DMS114 treated with DMSO at 0.1 percent for 48 hours (cell line): ENCODE measurements around the gene DQX1.

Experiments used
- DNase-seq: peaks from one replicate; lab custom pipeline; 2025; ENCODE audit not compliant: unreplicated experiment; lab: John Stamatoyannopoulos, UW

Gene DQX1

DNA sequence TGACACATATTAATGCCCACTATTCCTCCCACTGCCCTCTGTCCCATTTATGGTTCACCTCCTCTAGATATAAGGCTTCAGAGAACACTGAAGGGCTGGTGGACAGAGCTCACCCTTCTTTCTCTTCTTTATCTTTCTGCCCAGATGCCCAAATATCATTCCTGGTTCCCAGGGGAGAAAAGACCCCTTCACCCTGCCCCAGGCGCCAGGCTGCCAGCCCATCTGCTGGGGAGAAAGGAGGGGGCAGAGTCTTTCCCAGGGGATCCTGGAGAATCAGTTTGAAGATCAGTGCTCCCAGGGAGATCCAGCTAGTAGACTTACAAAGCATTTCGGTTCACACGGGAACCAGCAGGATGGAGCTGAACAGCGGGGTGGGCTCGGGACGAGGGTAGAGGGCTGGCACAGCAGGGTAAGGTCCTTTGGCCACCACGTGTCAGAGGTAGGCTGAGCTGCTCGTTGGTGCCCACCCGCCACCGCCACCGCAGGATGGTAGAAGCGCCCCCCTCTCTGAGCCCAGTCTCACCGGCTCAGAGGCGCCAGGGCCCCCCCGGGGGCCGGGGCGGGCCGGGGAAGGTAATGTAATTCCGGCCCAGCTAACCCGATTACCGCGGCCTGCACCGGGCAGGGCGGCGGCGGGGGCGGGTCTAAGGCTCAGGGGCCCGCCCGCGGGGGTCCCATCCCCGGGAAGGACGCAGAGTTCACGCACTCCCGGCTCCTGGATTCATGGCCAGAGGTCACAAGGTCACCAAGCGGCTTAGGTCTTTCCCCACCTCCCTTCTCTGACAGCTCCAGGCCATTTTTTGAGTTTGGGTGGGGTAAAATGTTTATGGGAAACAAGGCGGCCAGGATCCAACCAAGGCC is 13.1 kb downstream of the DQX1 start:
- DNase-seq, result no peak

DNA sequence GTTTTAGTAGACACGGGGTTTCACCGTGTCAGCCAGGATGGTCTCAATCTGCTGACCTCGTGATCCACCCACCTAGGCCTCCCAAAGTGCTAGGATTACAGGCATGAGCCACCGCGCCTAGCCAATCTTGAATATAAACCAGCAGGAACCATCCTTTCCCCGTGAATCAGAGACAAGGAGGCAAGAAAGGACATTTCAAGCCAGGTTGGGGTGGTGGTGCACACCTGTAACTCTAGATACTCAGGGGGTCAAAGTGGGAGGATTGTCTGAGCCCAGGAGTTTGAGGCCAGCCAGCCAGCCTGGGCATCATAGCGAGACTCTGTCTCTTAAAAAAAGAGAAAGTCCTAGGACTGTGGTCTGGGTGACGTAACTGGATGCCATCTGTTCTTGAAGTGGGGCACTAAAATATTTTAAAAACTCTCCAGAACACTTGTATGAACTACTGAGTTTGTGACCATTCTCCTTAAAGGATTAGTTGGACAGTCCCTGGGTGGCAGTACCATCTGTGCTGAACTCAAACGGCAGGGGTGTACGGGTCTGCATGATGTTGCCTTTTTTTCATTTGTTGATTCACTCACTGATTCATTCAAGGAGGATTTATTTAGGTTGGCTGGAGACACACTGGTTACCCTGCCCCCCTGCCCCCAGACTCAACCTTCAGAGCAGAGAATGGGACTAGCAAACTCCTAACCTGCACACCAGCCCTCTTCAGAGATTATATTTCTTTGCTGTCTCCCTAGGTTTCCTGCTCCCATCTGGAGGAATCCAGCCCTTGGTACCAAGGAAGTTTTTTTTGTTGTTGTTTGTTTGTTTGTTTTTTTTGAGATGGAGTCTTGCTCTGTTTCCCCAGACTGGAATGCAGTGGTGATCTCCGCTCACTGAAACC is 14.7 kb downstream of the DQX1 start:
- no peak for DNase-seq

DNA sequence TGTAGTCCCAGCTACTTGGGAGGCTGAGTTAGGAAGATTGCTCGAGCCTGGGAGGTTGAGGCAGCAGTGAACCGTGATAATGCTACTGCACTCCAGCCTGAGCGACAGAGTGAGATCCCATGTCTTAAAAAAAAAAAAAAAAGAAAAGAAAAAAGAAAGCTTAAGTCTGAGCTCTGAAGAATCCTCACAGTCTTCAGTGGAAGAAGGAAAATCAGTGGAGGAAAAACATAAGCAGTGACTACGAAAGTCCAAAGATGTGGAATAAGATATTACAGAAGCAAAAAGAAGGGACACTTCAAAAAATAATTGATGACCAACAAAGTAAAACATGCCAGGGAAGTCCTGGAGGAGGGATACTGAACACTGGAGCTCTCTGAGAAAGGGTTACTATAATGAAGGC is 15.8 kb downstream of the DQX1 start:
- DNase-seq, result no peak

DNA sequence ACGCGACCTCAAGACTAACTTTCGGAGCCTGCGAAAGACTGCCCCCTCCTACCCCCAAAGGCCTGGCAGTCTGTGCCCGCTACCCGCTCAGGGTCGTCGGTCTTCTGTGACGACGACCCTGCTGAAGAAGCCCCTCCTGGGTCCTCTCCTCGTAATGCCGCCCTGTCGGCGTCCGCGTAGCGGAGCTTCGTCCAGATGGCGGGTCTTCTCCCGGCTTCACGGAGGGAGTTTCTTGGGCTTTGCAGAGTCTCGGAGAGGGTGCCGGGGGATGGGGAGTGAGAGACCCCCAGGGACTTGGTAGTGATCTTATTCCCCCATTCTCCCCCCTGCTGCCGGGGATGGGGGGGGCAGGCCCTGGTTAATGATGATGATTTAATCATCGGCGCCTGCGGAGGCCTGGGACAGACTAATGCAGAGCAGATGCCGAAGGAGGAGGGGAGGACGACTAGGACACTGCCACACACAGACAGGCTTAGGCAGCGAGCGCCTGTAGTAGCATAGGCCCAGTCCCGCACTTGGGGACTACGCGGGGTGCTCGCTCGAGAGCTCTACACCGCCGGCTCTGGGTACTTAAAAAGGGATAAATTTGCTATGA is 18.0 kb downstream of the DQX1 start:
- no peak for DNase-seq

DNA sequence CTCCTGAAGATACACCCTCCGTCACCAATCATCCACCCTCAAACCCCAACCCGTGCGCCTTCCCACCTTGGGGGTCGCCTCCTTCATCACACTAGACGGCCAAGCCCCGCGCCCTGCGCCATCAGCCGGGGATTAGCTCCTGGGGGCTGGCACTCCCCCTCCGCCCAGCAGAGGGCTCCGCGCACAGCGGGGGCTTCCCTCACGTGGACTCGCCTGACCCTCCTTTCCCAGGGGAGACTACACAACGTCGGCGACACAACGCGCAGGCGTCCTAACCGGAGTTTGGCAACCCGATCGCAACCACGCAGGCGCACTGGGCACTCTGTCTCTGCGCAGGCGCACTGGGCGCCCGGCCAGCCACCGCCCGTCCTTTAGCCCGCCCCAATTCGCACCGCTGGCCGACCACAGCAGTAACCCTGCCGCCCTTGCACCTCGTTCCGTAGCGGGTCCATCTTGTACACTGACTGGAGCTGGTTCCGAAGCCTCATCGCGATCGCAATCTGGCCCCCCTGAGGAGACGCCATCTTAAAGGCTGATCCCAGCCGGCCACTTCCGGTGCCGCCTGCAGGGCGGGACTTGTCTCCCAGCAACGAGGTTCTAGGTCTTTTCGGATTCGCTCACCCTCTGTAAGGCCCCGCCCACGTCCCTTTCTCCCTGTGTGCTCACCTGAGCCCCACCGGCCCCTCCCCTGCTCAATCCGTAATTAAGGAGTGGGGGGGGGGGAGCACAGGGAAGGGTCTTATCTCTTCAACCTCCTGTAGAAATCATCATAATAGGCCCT is 18.7 kb downstream of the DQX1 start, which contains the start of gene PCGF1:
TSS of gene PCGF1 (minus strand) at position 551 of the 781 bp plus-strand sequence. CDS start at position 524, 27 bp downstream.
- DNase-seq, result peak; percentile 96

DNA sequence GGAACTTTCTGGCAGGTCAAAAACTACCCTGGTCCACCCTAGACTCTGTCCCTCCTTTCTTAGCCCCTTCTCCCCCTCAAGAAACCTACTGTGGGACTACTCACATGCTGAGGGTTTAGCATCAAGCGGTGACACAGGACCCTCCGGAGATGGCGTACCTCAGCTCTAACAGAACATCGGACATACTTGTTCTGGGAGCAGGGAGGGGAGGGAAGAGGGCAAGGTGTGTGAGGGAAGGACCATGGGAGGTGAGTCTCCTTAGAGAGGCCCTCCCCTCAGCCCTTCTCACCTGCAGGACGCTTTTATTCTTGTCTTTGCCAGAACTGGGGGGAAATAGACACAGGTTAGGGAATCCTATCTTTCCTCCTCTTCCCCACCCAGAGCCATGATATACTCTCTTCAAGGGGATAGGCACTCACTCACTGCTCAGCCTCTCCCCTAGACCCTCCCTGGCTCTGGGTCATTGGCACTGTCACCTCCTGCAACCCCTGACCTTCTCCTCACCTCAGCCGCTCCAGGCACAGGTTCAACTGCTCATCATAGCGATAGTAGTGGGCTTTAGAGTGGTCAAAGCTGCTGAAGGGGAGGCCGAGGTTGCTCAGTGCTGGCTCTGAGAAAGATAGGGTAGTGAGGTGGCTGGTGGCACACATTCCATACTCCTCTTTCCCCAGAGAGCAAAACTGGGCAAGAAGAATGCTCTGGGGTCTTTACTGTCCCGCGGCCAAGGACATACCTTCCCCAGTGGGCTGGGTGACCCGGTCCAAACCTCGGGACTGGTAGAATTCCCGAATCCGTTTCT is 20.4 kb downstream of the DQX1 start:
- DNase-seq, result no peak

DNA sequence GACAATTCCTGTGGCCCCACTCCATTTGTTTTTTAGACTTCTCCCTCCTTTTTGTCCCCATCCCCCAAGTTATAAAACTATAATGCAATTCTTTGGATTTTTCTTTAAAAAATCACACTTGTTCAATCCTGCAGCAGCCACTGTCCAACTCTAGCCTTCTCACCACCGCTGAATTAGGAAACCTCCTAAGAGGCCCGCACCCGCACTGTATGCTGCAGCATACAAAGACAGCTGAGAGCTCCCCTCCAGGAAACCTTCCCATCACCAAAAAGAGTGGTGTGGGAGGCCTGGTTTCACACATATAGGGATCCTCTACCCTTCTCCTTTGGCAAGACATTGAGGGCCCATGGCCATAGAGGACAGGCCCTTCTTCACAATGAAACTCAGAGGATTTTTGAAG is 21.4 kb downstream of the DQX1 start:
- no peak for DNase-seq

DNA sequence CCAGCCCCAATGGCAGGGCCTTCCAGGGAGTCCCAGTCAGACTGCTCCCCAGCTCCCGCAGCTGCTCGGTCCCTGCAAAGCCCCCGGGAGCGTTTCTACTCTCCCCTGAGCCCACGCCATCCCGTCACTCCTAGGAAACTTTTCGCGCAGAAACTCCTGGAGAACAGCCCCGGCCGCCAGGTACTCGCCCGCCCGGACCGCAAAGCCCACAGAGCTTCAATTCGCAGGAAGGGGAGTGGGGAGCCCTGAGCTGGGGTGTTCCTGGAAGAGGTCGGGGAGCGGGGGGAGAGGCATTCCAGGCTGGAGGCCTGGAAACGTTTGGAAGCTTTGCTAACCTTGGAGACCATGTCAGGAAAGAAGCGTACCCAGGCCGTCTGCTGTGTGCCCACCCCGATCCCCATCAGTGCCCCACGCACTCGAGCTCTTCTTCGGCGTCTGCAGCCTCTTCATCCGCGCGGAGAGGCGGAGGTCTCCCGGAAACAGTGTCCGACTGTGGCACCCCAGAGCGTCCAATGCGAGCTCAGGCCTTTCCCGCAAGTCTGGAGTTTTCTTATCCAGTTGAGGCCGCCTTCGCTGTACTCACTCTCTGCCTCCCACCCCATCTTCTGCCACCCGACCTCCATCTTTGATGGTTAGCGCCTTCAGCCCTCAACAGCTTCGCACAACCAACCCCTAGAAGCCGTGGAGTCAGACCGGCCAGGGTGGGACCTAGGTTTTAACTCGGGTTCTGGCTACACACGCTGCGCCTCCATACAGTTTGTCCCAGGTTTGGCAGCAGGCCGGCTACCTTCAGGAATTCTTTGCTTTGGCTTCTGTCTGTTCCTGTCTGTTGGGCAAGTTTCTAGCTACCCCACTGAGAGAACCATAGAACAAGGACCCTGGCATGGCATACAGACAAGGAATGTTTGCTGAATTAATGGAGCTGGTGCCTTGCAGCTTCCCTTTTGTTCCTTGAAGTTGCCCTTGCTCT is 22.2 kb downstream of the DQX1 start:
- DNase-seq, result no peak

DNA sequence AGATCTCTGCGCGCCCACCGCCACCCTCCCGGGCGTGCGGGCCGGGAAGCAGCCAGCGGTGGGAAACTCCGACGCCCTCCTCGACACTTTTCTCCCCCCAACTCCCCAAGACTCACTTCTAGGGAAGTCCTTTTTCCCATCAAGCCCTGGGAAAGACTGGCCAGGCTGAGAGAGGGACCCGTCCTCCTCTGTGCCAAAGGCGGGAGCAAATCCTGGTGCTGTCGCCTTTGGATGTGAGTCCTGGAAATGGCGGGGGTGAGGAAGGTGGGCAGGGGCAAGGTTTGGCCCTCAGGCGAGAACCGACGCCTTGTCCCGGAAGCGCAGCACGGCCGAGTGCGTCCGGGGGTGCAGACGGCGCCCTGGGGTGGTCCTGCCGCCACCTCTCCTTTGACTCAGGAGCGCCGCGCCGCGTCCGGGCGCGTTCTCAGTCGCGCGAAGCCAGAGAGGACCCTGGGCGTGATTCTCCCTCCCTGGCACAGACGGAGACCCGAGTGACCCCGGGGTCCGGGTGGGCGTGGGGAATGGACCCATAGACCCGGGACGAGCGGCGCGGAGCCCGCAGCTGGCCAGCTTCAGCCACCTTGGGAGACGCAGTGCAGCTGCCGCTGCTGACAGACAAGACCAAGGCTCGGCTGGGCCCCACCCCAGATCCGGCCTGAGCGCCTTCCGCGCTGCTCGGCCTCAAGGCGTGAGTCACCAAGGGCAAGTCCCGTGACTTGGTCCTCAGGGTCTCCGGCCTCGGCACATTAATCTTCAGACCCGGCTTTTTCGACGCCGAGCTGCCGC is 23.1 kb downstream of the DQX1 start:
- no peak for DNase-seq

DNA sequence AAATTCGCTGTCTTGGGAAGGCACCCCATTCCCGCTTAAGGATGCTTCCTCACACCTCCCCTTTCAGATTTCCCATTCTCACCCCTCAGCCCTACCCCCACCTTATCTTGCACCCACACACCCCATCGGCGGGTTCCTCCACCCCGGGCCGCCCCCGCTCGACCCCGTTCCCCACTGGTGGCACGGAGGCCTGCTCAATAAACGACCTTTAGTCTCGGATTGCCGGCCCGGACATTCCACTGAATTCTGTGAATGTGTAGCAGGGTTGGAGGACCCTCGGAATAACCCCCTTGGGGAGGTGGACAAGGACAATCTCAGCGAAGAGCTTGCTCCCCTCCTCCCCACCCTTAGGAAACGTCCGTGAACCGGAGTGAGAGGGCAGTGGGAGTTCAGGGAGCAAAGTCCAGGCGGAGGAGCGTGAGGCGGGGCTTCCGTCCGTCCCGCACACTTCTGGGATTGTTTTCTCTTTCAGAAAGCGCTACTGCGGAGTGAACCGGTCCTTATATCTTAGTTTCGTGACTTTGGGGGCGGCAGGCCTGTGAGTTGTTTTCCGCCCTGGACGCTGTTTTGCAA is 23.8 kb downstream of the DQX1 start:
- DNase-seq, result no peak

DNA sequence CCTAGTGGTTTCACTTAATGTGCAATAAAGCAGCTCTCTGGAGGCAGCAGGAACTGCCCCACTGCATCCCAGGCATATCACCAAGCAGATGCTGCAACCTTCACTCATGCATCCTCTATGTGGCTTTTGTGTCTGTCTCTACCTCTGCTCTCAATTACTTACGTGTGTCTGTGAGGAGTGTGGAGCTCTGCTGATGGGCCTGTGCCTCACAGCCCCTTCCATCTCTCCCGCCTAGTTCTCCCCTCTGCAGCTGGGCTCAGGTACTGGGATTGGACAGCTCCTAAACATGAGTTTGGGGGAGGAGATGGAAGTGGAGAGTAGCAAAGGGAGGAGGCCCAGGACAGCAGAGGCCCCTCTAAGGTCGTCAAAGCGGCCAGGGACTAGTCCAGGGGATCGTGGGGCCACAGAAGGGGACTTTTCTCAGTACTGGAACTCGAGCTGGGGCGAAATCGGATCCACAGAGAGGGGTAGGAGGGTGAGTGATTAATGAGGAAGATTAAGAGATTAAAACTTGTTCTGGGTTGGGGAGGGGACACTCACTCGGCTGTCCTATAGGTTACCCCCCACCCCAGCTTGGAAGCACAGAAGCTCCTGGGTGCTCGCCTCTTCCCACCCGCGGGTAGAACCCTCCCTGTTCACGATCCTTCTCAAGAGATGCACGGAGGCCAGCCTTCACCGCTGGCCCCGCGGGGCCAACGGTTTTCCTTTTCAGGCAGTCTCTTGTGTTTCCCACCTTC is 24.5 kb downstream of the DQX1 start:
- DNase-seq, result no peak

DNA sequence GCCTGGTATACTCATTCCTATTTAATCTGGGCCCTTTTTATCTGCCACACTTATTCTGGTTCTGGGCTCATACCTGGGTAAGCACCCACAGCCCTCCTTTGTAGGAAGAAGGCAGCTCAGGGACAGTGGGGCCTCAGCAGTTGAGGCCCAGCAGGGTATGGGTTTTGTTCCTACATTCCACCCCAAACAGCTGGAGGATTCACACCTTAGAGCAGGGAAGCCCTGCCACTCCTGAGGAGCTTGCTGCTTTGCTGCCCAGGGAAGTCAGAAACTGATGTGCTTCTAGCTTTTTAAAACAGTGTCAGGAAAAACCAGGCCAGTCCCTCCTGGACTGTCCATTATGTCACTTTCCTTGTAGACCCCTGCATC is 25.5 kb downstream of the DQX1 start:
- DNase-seq, result no peak

DNA sequence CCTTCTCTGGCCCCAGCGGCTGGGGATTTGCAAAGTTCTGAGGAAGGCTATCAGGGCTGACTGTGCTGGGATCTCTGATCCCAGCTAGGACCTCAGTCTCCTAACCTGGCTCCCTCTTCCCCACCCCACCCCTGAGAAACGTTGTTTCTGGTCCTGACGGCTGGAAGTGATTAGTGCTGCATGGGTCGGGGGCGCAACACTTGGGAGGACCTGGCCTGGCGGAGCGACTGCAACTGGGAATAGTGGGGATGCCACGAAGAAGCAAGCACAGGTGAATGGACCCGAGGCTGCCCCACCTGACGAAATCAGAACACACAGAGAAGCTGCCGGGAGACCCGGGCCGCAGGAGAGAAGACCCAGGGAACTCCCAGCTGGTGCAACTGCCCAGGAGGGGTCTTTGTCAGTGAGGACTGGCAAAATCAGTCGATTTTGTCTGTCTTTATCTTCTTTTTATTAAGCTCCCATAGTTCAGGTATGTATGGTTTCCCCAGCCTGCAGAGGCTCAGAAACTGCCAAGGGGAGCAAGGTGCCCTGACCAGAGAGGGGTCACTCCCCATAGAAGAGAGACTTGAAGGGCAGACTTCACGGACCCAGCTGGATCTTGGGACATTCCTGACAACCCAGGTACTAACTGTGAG is 26.0 kb downstream of the DQX1 start:
- no peak for DNase-seq

DNA sequence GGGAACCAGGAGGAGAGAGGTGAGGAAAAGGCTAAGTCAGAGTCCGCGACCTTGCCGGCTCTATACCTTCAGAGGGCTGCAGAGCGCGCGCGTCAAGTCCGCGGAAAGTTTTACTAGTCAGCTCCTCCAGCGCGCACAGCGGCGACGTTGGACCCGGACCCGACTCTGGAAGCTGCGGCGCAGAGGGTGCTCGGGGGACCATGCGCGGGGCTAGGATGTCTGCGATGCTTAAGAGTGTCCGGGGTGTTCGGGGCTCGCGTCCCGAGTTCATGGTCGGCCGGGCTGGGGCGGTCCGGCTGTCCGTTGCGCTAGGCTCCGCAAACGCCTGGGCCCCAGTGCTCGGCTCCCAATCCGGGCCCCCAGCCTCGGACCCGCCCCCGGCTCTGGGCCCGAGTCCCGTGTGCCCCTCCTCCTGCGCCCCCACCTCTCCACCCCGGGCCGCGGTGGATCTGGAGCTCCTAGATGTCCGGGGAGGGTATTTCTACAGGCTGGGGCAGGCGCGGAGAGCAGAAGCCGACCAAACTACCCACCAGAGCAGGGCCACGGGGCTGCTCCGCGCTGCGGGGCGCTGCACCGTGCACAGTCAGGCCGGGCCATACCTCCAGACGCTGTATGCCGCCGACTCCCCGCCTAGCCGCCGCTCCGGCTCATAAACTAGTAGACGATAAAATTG is 26.6 kb downstream of the DQX1 start, which contains the start of gene LBX2:
TSS of gene LBX2 (minus strand) at position 337 of the 673 bp plus-strand sequence. CDS start at position 271, 66 bp downstream.
- no peak for DNase-seq

DNA sequence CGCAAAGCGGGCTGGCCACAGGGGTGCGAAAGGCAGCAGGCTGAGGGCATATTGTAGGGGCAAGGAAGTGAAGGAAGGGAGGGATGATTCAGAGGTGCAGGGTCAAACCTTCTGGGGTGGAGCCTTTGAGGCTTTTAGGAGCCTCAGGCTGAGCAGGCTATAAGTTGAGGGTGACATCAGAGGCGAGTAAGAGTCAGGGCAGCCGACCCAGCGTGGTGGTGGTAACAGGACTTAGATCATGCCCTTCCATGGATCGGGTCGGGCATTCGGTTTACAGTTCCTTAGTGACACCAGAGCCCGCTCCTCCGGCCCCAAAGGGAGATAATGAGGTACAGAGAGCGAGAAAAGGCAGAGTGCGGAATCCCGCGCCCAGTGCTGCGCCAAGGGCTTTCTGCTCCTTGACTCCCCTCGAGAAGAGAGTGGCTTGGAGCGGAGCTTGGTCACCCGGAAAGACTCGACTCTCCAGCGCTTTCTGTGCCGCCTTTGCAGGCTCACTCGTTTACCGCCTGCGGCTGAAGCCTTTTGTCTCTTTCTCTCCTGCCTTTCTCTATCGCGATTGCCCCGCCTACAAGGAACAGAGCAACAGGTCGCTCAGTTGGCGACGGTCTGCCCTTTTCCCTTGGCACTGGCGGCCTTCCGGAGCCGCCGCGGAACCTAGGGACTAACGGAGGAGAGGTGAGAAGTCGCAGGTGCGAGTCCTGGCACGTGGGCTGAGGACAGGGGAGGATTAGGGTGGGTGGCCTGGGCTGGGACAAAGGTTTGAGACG is 27.3 kb downstream of the DQX1 start:
- no peak for DNase-seq
